ENCODE results near the gene CRABP1. TPM values are rescaled to one million over a fixed set of nuclear protein-coding genes. Genes with fewer than 3 reads are reported as not detected.

The CRABP1 gene
- total RNA-seq, 1 experiment from 2014 or later, result 0.47 TPM

GRCh38 chr15:78388865-78389264 lies 48.7 kb downstream of the CRABP1 start:
- ChIA-PET CTCF (no interaction called here), RAD21 (ENCODE audit: low non-redundant PET in 1 of 2, low total read pairs in 2 of 2, uncharacterized antibody in 2 of 2, unreplicated experiment in 2 of 2) (no interaction called here)
- no peak overlapping the region for H3K27ac ChIP-seq (ENCODE audit: low read depth, low read length)

More at GRCh38 chr15:78388865-78389264, 48.7 kb downstream of the CRABP1 start:
- no peak overlapping the region for H3K4me3 ChIP-seq (replicated peaks in 1 of 2; ENCODE audit: low read depth in 1 of 2, low read length in 2 of 2)
- H4K20me1 ChIP-seq (ENCODE audit: insufficient read depth), result no peaks in the 10 kb centered on the region
- no TSS peak for BruUV-seq (replicated peaks)
- no peak for DNase-seq (ENCODE audit: low read depth, low spot score)
- no peaks in the 10 kb centered on the region for H3K9me2 ChIP-seq (ENCODE audit: insufficient read depth)
- no peak for TF ChIP-seq ATF3 (IDR thresholded peaks at IDR 0.05)
- no peak for TF ChIP-seq YY1 (IDR thresholded peaks at IDR 0.05; ENCODE audit: extremely low read depth, insufficient replicate concordance, low read depth, low read length)
- no peak for TF ChIP-seq RAD21 (IDR thresholded peaks at IDR 0.05; ENCODE audit: low read depth)
- TF ChIP-seq EZH2phosphoT487 (IDR thresholded peaks at IDR 0.05; ENCODE audit: borderline replicate concordance), result no peak
- no peak for TF ChIP-seq CEBPB (IDR thresholded peaks at IDR 0.05; ENCODE audit: low read depth)
- TF ChIP-seq ZNF274 (IDR thresholded peaks at IDR 0.05; ENCODE audit: low read depth, low read length), result no peak
- no peak for TF ChIP-seq FOSL1 (IDR thresholded peaks at IDR 0.05; ENCODE audit: low read depth)
- no peak for TF ChIP-seq REST (IDR thresholded peaks at IDR 0.05; ENCODE audit: low read depth)
- TF ChIP-seq POLR2AphosphoS5 (IDR thresholded peaks at IDR 0.05; ENCODE audit: low read depth, low read length), result no peak
- TF ChIP-seq ZFX (IDR thresholded peaks at IDR 0.05), result no peak
- no peak for TF ChIP-seq SP1 (IDR thresholded peaks at IDR 0.05; ENCODE audit: low read depth)
- TF ChIP-seq ELF1 (IDR thresholded peaks at IDR 0.05; ENCODE audit: borderline replicate concordance, low read depth), result no peak
- TF ChIP-seq MAX (IDR thresholded peaks at IDR 0.05), result no peak
- POLR2A ChIA-PET, result no interaction called here
- no peak for ATAC-seq
- H2AFZ ChIP-seq (ENCODE audit: low read depth, low read length, poor library complexity, severe bottlenecking), result no peak overlapping the region
- no peak overlapping the region for H3K4me2 ChIP-seq (ENCODE audit: low read length)
- intact Hi-C loops (cut with micrococcal nuclease), result no loop called here
- H3K36me3 ChIP-seq (ENCODE audit: control insufficient read depth in 1 of 2, insufficient read depth in 2 of 2, low read length in 2 of 2), result no peaks in the 10 kb centered on the region
- no peaks in the 10 kb centered on the region for H3K79me2 ChIP-seq (ENCODE audit: insufficient read depth, low read length)
- H3K4me1 ChIP-seq (ENCODE audit: control insufficient read depth in 1 of 2, insufficient read depth in 2 of 2, low read length in 2 of 2), result no peaks in the 10 kb centered on the region
- H3K9ac ChIP-seq (ENCODE audit: low read length), result no peak overlapping the region
- H3K9me3 ChIP-seq (ENCODE audit: control insufficient read depth in 1 of 2, insufficient read depth in 1 of 2, low read depth in 1 of 2, low read length in 2 of 2), result no peaks in the 10 kb centered on the region
- no peaks in the 10 kb centered on the region; the same call in 1 of the 2 replicates for H3K27me3 ChIP-seq (ENCODE audit: insufficient read depth, low read length)

Measured in HCT116 (cell line).